CD4-positive, alpha-beta T cell (primary cell): ENCODE measurements around the gene GNAT1. TPM values are rescaled to one million over a fixed set of nuclear protein-coding genes. Genes with fewer than 3 reads are reported as not detected.

Source experiments
- ATAC-seq: fragments of 200-7000 bp; cut with Tn5 transposase; one replicate; pipeline ENCODE4 v1.10.0; 2022; ENCODE audit warnings: mild to moderate bottlenecking; ENCODE audit not compliant: poor library complexity
- CTCF ChIA-PET: fragments of 350-600 bp; sonication (Branson Sonifier 250); formaldehyde crosslinking; loops from one replicate; lab custom pipeline; 2021; ENCODE audit warnings: antibody characterized with exemption, inconsistent platforms; lab: Charles Lee
- POLR2A ChIA-PET: fragments of 350-600 bp; sonication (Branson Sonifier 250); formaldehyde crosslinking; loops from one replicate; lab custom pipeline; 2021; ENCODE audit warnings: antibody characterized with exemption, inconsistent platforms; lab: Charles Lee
- DNase-seq, 14 experiments: peaks; one replicate each; pipeline ENCODE4 v3.0.0-alpha.2; 2013 to 2020; ENCODE audit warnings: mixed read lengths in 2 of 14
- H3K27ac ChIP-seq, 2 donors: one replicate each; pipeline versions ENCODE4 v1.5.1 to v1.7.0; 2013; ENCODE audit warnings: low read length in 2 of 2, low read depth in 1 of 2, mild to moderate bottlenecking in 1 of 2
- H3K27me3 ChIP-seq, 2 experiments: 1 replicate in 1 of 2; 2 replicates in 1 of 2; pipeline versions ENCODE4 v1.6.1 to v1.7.0; 2013; ENCODE audit warnings: low read length in 2 of 2, control low read depth in 1 of 2, mild to moderate bottlenecking in 1 of 2, moderate library complexity in 1 of 2; ENCODE audit not compliant: insufficient read depth in 2 of 2, control insufficient read depth in 1 of 2
- H3K36me3 ChIP-seq: one replicate; pipeline ENCODE4 v1.6.1; 2013; ENCODE audit warnings: low read length, control low read depth; ENCODE audit not compliant: insufficient read depth
- H3K4me1 ChIP-seq: one replicate; pipeline ENCODE4 v1.6.1; 2013; ENCODE audit warnings: low read length, control low read depth; ENCODE audit not compliant: insufficient read depth
- H3K4me3 ChIP-seq: one replicate; pipeline ENCODE4 v1.5.1; 2013; ENCODE audit warnings: mild to moderate bottlenecking, low read length, moderate library complexity
- H3K9me3 ChIP-seq, 2 experiments: 1 replicate in 1 of 2; 2 replicates in 1 of 2; pipeline versions ENCODE4 v1.6.1 to v1.7.0; 2013; ENCODE audit warnings: low read length in 2 of 2, mild to moderate bottlenecking in 2 of 2, control low read depth in 1 of 2, moderate library complexity in 1 of 2; ENCODE audit not compliant: control insufficient read depth in 1 of 2, insufficient read depth in 1 of 2
- H3K27ac Mint-ChIP-seq: one replicate; pipeline ENCODE4 v1.8.0; 2020; ENCODE audit warnings: mixed read lengths
- H3K27me3 Mint-ChIP-seq: one replicate; pipeline ENCODE4 v1.8.0; 2021; ENCODE audit warnings: mixed read lengths
- H3K36me3 Mint-ChIP-seq: one replicate; pipeline ENCODE4 v1.8.0; 2021; ENCODE audit warnings: low read depth, mixed read lengths
- H3K4me1 Mint-ChIP-seq: one replicate; pipeline ENCODE4 v1.8.0; 2021; ENCODE audit warnings: low read depth, mixed read lengths
- H3K4me3 Mint-ChIP-seq: one replicate; pipeline ENCODE4 v1.8.0; 2020; ENCODE audit warnings: mild to moderate bottlenecking, mixed read lengths
- H3K9me3 Mint-ChIP-seq: one replicate; pipeline ENCODE4 v1.8.0; 2020; ENCODE audit warnings: mixed read lengths
- CTCF ChIP-seq: fragments of 200-600 bp; IDR thresholded peaks from one replicate; pipeline ENCODE4 v1.8.0; 2022; ENCODE audit warnings: antibody characterized with exemption, mild to moderate bottlenecking
- intact Hi-C, 2 experiments: fragments of 100-400 bp; cut with DNase I in 1 of 2; cut with micrococcal nuclease in 1 of 2; formaldehyde crosslinking; loops; one replicate each; pipeline versions ENCODE4 v1.15.1 to v1.9.0; 2023 to 2025; cut with DNase I, micrococcal nuclease
- microRNA-seq: library from miRNA; unstranded; fragments of <30 nt; microRNA quantifications from one replicate; pipeline ENCODE4 v1.2.0, GENCODE V29; 2021; ENCODE audit warnings: borderline microRNAs expressed, borderline replicate concordance
- total RNA-seq, 174 experiments: library from RNA in 2 of 174; stranded (reverse) in 2 of 174; gene quantifications; one replicate each; pipeline ENCODE4 v1.2.3 and lab custom pipeline; 2021 to 2026

The GNAT1 gene
- total RNA-seq, 2 experiments from 2014 or later: 0.11 to 0.28 TPM

- DNase-seq: peak; percentile 92 to 98 (median 94)
- Histone ChIP-seq H3K27ac (peak overlapping the region; percentile 89 to 90), H3K9me3 (no peaks in the 10 kb centered on the region), H3K4me1 (peaks cover 100% of the 10 kb centered on the region), H3K36me3 (peaks cover 61% of the 10 kb centered on the region), H3K4me3 (peak overlapping the region; percentile 47), H3K27me3 (no peaks in the 10 kb centered on the region)
- intact Hi-C loops: loop anchor here (1.0 to 2.0 kb wide), 6 partner anchors 8 to 54 kb away; no protein-coding TSS in a partner anchor
- H3K27me3 Mint-ChIP-seq: no peaks in the 10 kb centered on the region
- no peaks in the 10 kb centered on the region for H3K9me3 Mint-ChIP-seq
- H3K4me1 Mint-ChIP-seq: peaks cover 79% of the 10 kb centered on the region
- ChIA-PET POLR2A (interaction anchor here (0.9 to 7.4 kb wide), 15 partner anchors 9 to 104 kb away, joined by 3 to 60 read pairs (median 8); partner anchors contain the start of genes CYB561D2, GNAI2, HYAL3 and IFRD2), CTCF (interaction anchor here (0.9 to 5.9 kb wide), 13 partner anchors 8 to 78 kb away, joined by 4 to 71 read pairs (median 6); partner anchors contain the start of genes GNAI2, HYAL3, IFRD2 and NAA80)
- ATAC-seq: peak; percentile 80
- peak overlapping the region; percentile 83 for H3K4me3 Mint-ChIP-seq
- peak overlapping the region; percentile 92 for H3K27ac Mint-ChIP-seq
- H3K36me3 Mint-ChIP-seq: peaks cover 45% of the 10 kb centered on the region
- TF ChIP-seq CTCF: peak; percentile 98
Measured at GRCh38 chr3:50245831-50246516, 54.6 kb downstream of the GNAT1 start.

- Histone ChIP-seq H3K36me3 (peaks cover 66% of the 10 kb centered on the region), H3K4me1 (peaks cover 100% of the 10 kb centered on the region), H3K4me3 (peak overlapping the region; percentile 47), H3K9me3 (no peaks in the 10 kb centered on the region), H3K27me3 (no peaks in the 10 kb centered on the region), H3K27ac (peak overlapping the region; percentile 89 to 90)
- ChIA-PET POLR2A (interaction anchor here (0.9 to 7.4 kb wide), 15 partner anchors 9 to 104 kb away, joined by 3 to 60 read pairs (median 8); partner anchors contain the start of genes CYB561D2, GNAI2, HYAL3 and IFRD2), CTCF (interaction anchor here (0.6 to 5.9 kb wide), 14 partner anchors 8 to 77 kb away, joined by 3 to 71 read pairs (median 6); partner anchors contain the start of genes GNAI2, HYAL3, IFRD2 and NAA80)
- Mint-ChIP-seq H3K27me3 (no peaks in the 10 kb centered on the region), H3K9me3 (no peaks in the 10 kb centered on the region), H3K4me1 (peaks cover 78% of the 10 kb centered on the region), H3K36me3 (peaks cover 46% of the 10 kb centered on the region), H3K4me3 (peak overlapping the region; percentile 83), H3K27ac (peak overlapping the region; percentile 92)
- peak; percentile 60 to 92 (median 72) for DNase-seq
- ATAC-seq: peak; percentile 86
- intact Hi-C loops: loop anchor here (1.0 to 2.0 kb wide), 6 partner anchors 8 to 54 kb away; no protein-coding TSS in a partner anchor
- TF ChIP-seq CTCF: peak; percentile 55
Measured at GRCh38 chr3:50246517-50246954, 55.1 kb downstream of the GNAT1 start.

Small RNAs within 50 kb of the gene (microRNA-seq; reads per million reads assigned to microRNA genes)
- not detected for gene MIR566
- gene MIR5787: not detected

Other genes starting within 250 kb of the GNAT1 start
- 100 to 1,000 TPM; 324 to 330 TPM for gene RBM5, start 102.7 kb upstream of the GNAT1 start, total RNA-seq
- 1 to 10 TPM in 1 of 2 experiments, under 1 TPM in 1; 0.22 to 1.1 TPM for gene SEMA3F, start 36.3 kb upstream of the GNAT1 start, total RNA-seq
- gene SLC38A3, start 13.7 kb downstream of the GNAT1 start, total RNA-seq: 1 to 10 TPM; 1.0 to 1.1 TPM
- gene GNAI2, start 44.6 kb downstream of the GNAT1 start, total RNA-seq: 100 to 1,000 TPM; 204 to 217 TPM
- 1 to 10 TPM; 1.9 to 2.0 TPM for gene SEMA3B, start 77.5 kb downstream of the GNAT1 start, total RNA-seq
- under 1 TPM in 1 of 2 experiments, not detected in 1; 0.22 TPM for gene LSMEM2, start 87.5 kb downstream of the GNAT1 start, total RNA-seq
- 10 to 100 TPM; 30.0 to 30.4 TPM for gene IFRD2, start 100.8 kb downstream of the GNAT1 start, total RNA-seq
- 1 to 10 TPM; 3.0 to 3.2 TPM for gene HYAL3, start 107.8 kb downstream of the GNAT1 start, total RNA-seq
- gene NAA80, start 107.8 kb downstream of the GNAT1 start, total RNA-seq: 10 to 100 TPM; 47.0 to 48.8 TPM
- gene HYAL1, start 112.0 kb downstream of the GNAT1 start, total RNA-seq: under 1 TPM in 1 of 2 experiments, not detected in 1; 0.38 TPM
- gene HYAL2, start 131.1 kb downstream of the GNAT1 start, total RNA-seq: 1 to 10 TPM; 1.1 to 1.2 TPM
- 10 to 100 TPM; 23.1 to 24.7 TPM for gene TUSC2, start 136.6 kb downstream of the GNAT1 start, total RNA-seq
- 10 to 100 TPM; 68.0 to 71.2 TPM for gene RASSF1, start 149.2 kb downstream of the GNAT1 start, total RNA-seq
- gene ZMYND10, start 154.1 kb downstream of the GNAT1 start, total RNA-seq: 1 to 10 TPM; 1.7 to 1.8 TPM
- 10 to 100 TPM; 29.4 to 33.2 TPM for gene NPRL2, start 159.2 kb downstream of the GNAT1 start, total RNA-seq
- gene CYB561D2, start 159.3 kb downstream of the GNAT1 start, total RNA-seq: 10 to 100 TPM; 19.8 TPM
- 10 to 100 TPM; 19.0 to 19.9 TPM for gene TMEM115, start 167.9 kb downstream of the GNAT1 start, total RNA-seq